ENCODE data around the gene DLG5. TPM values are rescaled to one million over a fixed set of nuclear protein-coding genes. Genes with fewer than 3 reads are reported as not detected.

The DLG5 gene
- total and polyA plus RNA-seq, 9 of the 15 experiments (the other 6 are each of a cell fraction or from before 2014, with no cell fraction given) = 1.4 to 26.8 (median 11.2) TPM

DNA sequence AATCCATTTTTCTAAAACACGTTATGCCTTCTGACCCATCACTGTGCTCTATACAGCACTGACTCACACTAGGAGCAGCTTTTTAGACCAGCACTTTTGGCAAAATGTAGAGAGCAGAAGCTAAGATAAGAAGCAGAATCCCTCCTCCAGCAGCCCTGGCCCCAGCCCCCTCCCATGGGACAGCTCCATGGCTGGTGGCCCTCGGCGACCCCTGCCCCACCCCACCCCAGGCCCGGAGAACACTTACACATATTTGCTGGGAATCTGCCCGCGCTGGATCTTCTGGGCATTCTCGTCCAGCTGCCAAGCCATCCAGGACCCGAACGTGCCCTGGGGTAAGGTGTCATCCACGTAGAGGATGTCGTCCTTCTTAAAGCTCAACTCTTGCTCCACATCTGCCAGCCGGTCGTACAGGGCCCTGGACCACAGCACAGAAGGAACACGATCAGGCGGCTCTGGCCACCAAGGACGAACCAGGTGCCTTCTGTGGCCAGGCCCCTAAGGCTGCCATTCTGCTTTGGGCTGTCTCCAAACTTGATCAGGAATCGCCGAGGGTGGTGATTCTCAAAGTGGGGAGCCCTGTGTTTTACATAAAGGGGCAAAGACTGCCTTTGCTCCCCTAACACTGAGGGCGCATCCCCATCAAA lies 119.9 kb downstream of the DLG5 start:
- Histone ChIP-seq H3K27ac (ENCODE audit: extremely low read depth, low read depth, low read length) (no peak overlapping the region), H3K9ac (ENCODE audit: insufficient read depth in 1 of 2, low read depth in 2 of 2, low read length in 2 of 2) (no peak overlapping the region), H2AFZ (ENCODE audit: low read depth, low read length) (no peak overlapping the region), H3K79me2 (ENCODE audit: control insufficient read depth, insufficient read depth, low read length) (no peaks in the 10 kb centered on the region), H3K4me1 (replicated peaks in 1 of 2; ENCODE audit: control insufficient read depth in 2 of 2, insufficient read depth in 2 of 2, low read length in 2 of 2) (no peaks in the 10 kb centered on the region), H3K9me1 (ENCODE audit: control insufficient read depth, insufficient read depth, low read length) (no peaks in the 10 kb centered on the region), H3K4me2 (ENCODE audit: insufficient read depth, low read length) (no peak overlapping the region), H3K36me3 (ENCODE audit: control insufficient read depth, insufficient read depth, low read length) (peaks cover 82% of the 10 kb centered on the region), H4K20me1 (replicated peaks; ENCODE audit: control insufficient read depth, insufficient read depth, low read length) (no peaks in the 10 kb centered on the region), H3K27me3 (ENCODE audit: control insufficient read depth in 2 of 2, insufficient read depth in 2 of 2, low read length in 2 of 2) (no peaks in the 10 kb centered on the region), H3K9me3 (replicated peaks; ENCODE audit: control insufficient read depth, insufficient read depth, low read depth, low read length) (no peaks in the 10 kb centered on the region), H3K4me3 (no peak overlapping the region)
- 91% methylated on average over 19 of the region's 19 CpGs for WGBS (ENCODE audit: insufficient coverage, low coverage, missing lambda C conversion rate)
- no peak for TF ChIP-seq EP300 (IDR thresholded peaks at IDR 0.05; ENCODE audit: low read length)
- TF ChIP-seq HDAC2 (IDR thresholded peaks at IDR 0.05) = no peak
- no peak for TF ChIP-seq PURB (CRISPR knock-in tag; IDR thresholded peaks at IDR 0.05; ENCODE audit: low read depth)
- no peak for TF ChIP-seq MYNN (IDR thresholded peaks at IDR 0.05)
- TF ChIP-seq MYNN (CRISPR knock-in tag; IDR thresholded peaks at IDR 0.05) = no peak
- no peak for TF ChIP-seq MIER1 (IDR thresholded peaks at IDR 0.05; ENCODE audit: low read depth)
- ATAC-seq (no peak), FAIRE-seq (no peak), DNase-seq (ENCODE audit: extremely low read depth in 1 of 4, low spot score in 3 of 4) (no peak)
- POLR2A ChIA-PET = interaction anchor here (0.8 kb wide), 1 partner anchor 8 kb away, joined by 3 read pairs; no protein-coding TSS in a partner anchor
- CTCF ChIA-PET (ENCODE audit: low intra/inter-chr PET ratio) = no interaction called here
- no TSS peak for BruUV-seq (replicated peaks)
- in situ Hi-C loops (cut with MboI) = no loop called here
- intact Hi-C loops (cut with micrococcal nuclease) = no loop called here

DNA sequence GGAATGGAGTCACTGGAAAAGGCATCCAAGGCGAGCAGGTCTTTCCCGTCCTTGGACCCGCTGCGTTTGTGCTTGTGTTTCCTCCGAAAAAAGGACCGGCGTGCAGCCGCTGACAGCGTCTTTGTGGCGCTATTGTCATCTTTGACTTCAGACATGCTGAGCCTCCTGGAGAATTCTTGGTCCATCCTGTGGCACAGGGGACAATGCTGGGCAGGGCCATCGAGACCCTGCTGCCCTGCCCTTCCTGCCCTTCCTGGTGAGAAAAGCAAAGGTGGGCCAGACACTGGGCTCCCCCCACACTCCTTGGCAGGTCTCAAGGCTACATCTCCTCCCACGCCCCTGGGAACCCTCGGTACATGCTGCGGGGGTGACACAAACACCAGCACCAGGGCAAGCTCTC lies 120.9 kb downstream of the DLG5 start:
- CTCF ChIA-PET (ENCODE audit: low intra/inter-chr PET ratio) = no interaction called here
- TF ChIP-seq ZNF133 (CRISPR knock-in tag; IDR thresholded peaks at IDR 0.05) (no peak), ZNF324 (CRISPR knock-in tag; IDR thresholded peaks at IDR 0.05) (no peak), RAD51 (IDR thresholded peaks at IDR 0.05; ENCODE audit: borderline replicate concordance, low read depth) (no peak), ZNF695 (CRISPR knock-in tag; IDR thresholded peaks at IDR 0.05) (no peak), TRIM25 (IDR thresholded peaks at IDR 0.05; ENCODE audit: borderline replicate concordance) (no peak), NEUROD1 (IDR thresholded peaks at IDR 0.05; ENCODE audit: borderline replicate concordance, low read depth, low read length, partially characterized antibody) (no peak), MYBL2 (IDR thresholded peaks at IDR 0.05; ENCODE audit: low read depth) (no peak), MYBL2 (CRISPR knock-in tag; IDR thresholded peaks at IDR 0.05; ENCODE audit: borderline replicate concordance) (no peak), MAFK (IDR thresholded peaks at IDR 0.05; ENCODE audit: low read length) (no peak), U2AF1 (optimal IDR thresholded peaks at IDR 0.05; ENCODE audit: low read depth, low read length) (no peak)
- TF ChIP-seq, protein P1, sequence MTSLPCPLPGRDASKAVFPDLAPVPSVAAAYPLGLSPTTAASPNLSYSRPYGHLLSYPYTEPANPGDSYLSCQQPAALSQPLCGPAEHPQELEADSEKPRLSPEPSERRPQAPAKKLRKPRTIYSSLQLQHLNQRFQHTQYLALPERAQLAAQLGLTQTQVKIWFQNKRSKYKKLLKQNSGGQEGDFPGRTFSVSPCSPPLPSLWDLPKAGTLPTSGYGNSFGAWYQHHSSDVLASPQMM (CRISPR knock-in tag; IDR thresholded peaks at IDR 0.05) = no peak

More for the DNA sequence above, 120.9 kb downstream of the DLG5 start:
- in situ Hi-C loops (cut with MboI) = no loop called here
- H3K4me2 ChIP-seq (ENCODE audit: insufficient read depth, low read length) = no peak overlapping the region
- 88% methylated on average over 12 of the region's 14 CpGs for WGBS (ENCODE audit: insufficient coverage, low coverage, missing lambda C conversion rate)
- peaks cover 75% of the 10 kb centered on the region for H3K36me3 ChIP-seq (ENCODE audit: control insufficient read depth, insufficient read depth, low read length)
- DNase-seq (ENCODE audit: extremely low read depth in 1 of 4, low spot score in 3 of 4) (no peak), ATAC-seq (no peak), FAIRE-seq (no peak)
- H4K20me1 ChIP-seq (replicated peaks; ENCODE audit: control insufficient read depth, insufficient read depth, low read length) = no peaks in the 10 kb centered on the region
- no peak overlapping the region for H3K27ac ChIP-seq (ENCODE audit: extremely low read depth, low read depth, low read length)
- intact Hi-C loops (cut with micrococcal nuclease) = no loop called here
- no peak overlapping the region for H3K4me3 ChIP-seq
- BruUV-seq (replicated peaks) = no TSS peak
- H3K79me2 ChIP-seq (ENCODE audit: control insufficient read depth, insufficient read depth, low read length) = no peaks in the 10 kb centered on the region
- H3K9me1 ChIP-seq (ENCODE audit: control insufficient read depth, insufficient read depth, low read length) = no peaks in the 10 kb centered on the region
- no peaks in the 10 kb centered on the region for H3K9me3 ChIP-seq (replicated peaks; ENCODE audit: control insufficient read depth, insufficient read depth, low read depth, low read length)
- no peaks in the 10 kb centered on the region for H3K4me1 ChIP-seq (replicated peaks in 1 of 2; ENCODE audit: control insufficient read depth in 2 of 2, insufficient read depth in 2 of 2, low read length in 2 of 2)
- H3K27me3 ChIP-seq (ENCODE audit: control insufficient read depth in 2 of 2, insufficient read depth in 2 of 2, low read length in 2 of 2) = no peaks in the 10 kb centered on the region
- POLR2A ChIA-PET = interaction anchor here (0.5 to 1.3 kb wide), 3 partner anchors 9 to 188 kb away, joined by 3 read pairs; no protein-coding TSS in a partner anchor
- H3K9ac ChIP-seq (ENCODE audit: insufficient read depth in 1 of 2, low read depth in 2 of 2, low read length in 2 of 2) = no peak overlapping the region
- no peak overlapping the region for H2AFZ ChIP-seq (ENCODE audit: low read depth, low read length)
